Measurements from ENCODE around the gene NKAIN2.

The NKAIN2 gene

GRCh38 chr6:124738482-124738881, 934.8 kb downstream of the NKAIN2 start:
- Histone ChIP-seq H3K4me3 (ENCODE audit: low read depth, low read length) (no peak overlapping the region), H3K36me3 (replicated peaks) (no peaks in the 10 kb centered on the region), H3K27ac (no peak overlapping the region), H3K27me3 (replicated peaks) (no peaks in the 10 kb centered on the region)
- DNase-seq: no peak
- TF ChIP-seq, protein P1, sequence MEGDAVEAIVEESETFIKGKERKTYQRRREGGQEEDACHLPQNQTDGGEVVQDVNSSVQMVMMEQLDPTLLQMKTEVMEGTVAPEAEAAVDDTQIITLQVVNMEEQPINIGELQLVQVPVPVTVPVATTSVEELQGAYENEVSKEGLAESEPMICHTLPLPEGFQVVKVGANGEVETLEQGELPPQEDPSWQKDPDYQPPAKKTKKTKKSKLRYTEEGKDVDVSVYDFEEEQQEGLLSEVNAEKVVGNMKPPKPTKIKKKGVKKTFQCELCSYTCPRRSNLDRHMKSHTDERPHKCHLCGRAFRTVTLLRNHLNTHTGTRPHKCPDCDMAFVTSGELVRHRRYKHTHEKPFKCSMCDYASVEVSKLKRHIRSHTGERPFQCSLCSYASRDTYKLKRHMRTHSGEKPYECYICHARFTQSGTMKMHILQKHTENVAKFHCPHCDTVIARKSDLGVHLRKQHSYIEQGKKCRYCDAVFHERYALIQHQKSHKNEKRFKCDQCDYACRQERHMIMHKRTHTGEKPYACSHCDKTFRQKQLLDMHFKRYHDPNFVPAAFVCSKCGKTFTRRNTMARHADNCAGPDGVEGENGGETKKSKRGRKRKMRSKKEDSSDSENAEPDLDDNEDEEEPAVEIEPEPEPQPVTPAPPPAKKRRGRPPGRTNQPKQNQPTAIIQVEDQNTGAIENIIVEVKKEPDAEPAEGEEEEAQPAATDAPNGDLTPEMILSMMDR (IDR thresholded peaks at IDR 0.05; ENCODE audit: low read depth, low read length, missing control alignments): no peak
- in situ Hi-C loops (cut with HindIII; ENCODE audit: low pct_ligation_motif_present, low sequenced_read_pairs): no loop called here

DNA sequence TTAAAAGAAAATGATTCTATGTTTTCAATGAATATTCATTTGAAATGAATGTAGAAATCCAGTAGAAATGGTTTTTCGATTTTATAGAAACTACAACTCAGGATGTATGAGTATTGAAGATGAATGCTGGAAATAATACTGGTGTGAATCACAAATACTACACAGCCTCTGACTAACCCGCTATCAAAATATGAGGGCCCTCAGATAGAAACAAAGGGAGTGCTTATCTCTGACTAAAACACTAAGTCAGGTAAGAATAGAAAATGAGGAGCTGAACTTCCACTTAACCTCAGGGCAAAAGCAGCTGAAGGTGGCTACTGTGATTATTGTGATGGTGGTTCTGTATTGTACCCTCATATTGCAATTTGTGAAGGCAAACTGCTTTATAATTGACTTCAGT, 937.7 kb downstream of the NKAIN2 start:
- H3K27me3 ChIP-seq (replicated peaks): no peaks in the 10 kb centered on the region
- no peak overlapping the region for H3K4me3 ChIP-seq (ENCODE audit: low read depth, low read length)
- H3K27ac ChIP-seq: no peak overlapping the region
- TF ChIP-seq, protein P1 (IDR thresholded peaks at IDR 0.05; ENCODE audit: low read depth, low read length, missing control alignments): no peak
- in situ Hi-C loops (cut with HindIII; ENCODE audit: low pct_ligation_motif_present, low sequenced_read_pairs): no loop called here
- peak; percentile 39 for DNase-seq
- H3K36me3 ChIP-seq (replicated peaks): no peaks in the 10 kb centered on the region

- Histone ChIP-seq H3K36me3 (replicated peaks) (no peaks in the 10 kb centered on the region), H3K27me3 (replicated peaks) (no peaks in the 10 kb centered on the region), H3K4me3 (ENCODE audit: low read depth, low read length) (no peak overlapping the region), H3K27ac (no peak overlapping the region)
- TF ChIP-seq, protein P1 (IDR thresholded peaks at IDR 0.05; ENCODE audit: low read depth, low read length, missing control alignments): no peak
- no peak for DNase-seq
- in situ Hi-C loops (cut with HindIII; ENCODE audit: low pct_ligation_motif_present, low sequenced_read_pairs): no loop called here
These were observed 939.3 kb downstream of the NKAIN2 start for GRCh38 chr6:124742971-124743370.

DNA sequence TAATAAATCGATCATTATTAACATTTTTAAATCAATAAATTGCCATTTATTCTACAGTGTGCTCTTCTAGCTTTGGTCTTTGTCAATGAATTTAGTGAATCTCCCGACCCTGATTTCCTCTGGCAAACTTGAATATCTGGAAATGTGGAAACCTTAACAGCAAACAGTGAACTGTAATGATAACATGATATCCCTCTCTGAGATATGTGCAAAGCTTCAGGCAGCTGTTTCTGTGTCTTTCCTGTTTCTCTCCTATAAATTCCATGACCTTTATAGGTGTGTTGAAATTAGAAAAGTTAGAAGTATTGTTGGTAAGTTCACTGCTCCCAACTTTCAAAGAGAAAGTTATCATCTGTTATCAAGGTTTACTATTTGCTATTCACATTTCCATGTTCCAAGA, 939.8 kb downstream of the NKAIN2 start:
- Histone ChIP-seq H3K27me3 (replicated peaks) (no peaks in the 10 kb centered on the region), H3K27ac (no peak overlapping the region), H3K36me3 (replicated peaks) (no peaks in the 10 kb centered on the region), H3K4me3 (ENCODE audit: low read depth, low read length) (no peak overlapping the region)
- in situ Hi-C loops (cut with HindIII; ENCODE audit: low pct_ligation_motif_present, low sequenced_read_pairs): no loop called here
- TF ChIP-seq, protein P1 (IDR thresholded peaks at IDR 0.05; ENCODE audit: low read depth, low read length, missing control alignments): no peak
- DNase-seq: no peak

GRCh38 chr6:124747349-124747748, 943.7 kb downstream of the NKAIN2 start:
- Histone ChIP-seq H3K36me3 (replicated peaks) (no peaks in the 10 kb centered on the region), H3K27ac (no peak overlapping the region), H3K4me3 (ENCODE audit: low read depth, low read length) (no peak overlapping the region), H3K27me3 (replicated peaks) (no peaks in the 10 kb centered on the region)
- in situ Hi-C loops (cut with HindIII; ENCODE audit: low pct_ligation_motif_present, low sequenced_read_pairs): no loop called here
- no peak for DNase-seq
- TF ChIP-seq, protein P1 (IDR thresholded peaks at IDR 0.05; ENCODE audit: low read depth, low read length, missing control alignments): no peak

DNA sequence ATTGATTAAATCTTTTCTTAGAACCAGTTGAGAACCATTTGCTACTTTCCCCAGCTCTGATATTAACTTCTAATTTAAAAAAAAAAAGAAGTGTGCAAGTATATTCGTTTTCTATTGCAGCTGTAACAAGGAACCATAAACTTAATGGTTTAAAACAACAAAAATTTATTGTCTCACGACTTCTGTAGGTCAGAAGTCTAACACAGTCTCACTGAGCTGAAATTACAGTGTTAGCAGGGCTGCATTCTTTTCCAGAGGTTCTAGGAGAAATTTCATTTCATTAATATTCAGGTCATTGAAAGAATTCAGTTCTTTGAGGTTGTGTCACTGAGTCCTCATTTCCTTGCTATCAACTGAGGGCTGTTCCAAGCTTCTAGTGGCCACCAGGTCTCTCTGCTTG, 945.1 kb downstream of the NKAIN2 start:
- TF ChIP-seq, protein P1 (IDR thresholded peaks at IDR 0.05; ENCODE audit: low read depth, low read length, missing control alignments): no peak
- no peaks in the 10 kb centered on the region for H3K36me3 ChIP-seq (replicated peaks)
- in situ Hi-C loops (cut with HindIII; ENCODE audit: low pct_ligation_motif_present, low sequenced_read_pairs): no loop called here
- H3K27ac ChIP-seq: no peak overlapping the region
- no peak overlapping the region for H3K4me3 ChIP-seq (ENCODE audit: low read depth, low read length)
- H3K27me3 ChIP-seq (replicated peaks): no peaks in the 10 kb centered on the region
- no peak for DNase-seq

All from brain microvascular endothelial cell (primary cell).